Mucosa of descending colon (tissue), 3 donors: ENCODE data around the gene ST6GALNAC3. TPM values are rescaled to one million over a fixed set of nuclear protein-coding genes. Genes with fewer than 3 reads are reported as not detected.

Experiments used
- ATAC-seq: fragments of 200-7000 bp; cut with Tn5 transposase; one replicate; pipeline ENCODE4 v1.9.1; 2020; ENCODE audit warnings: mild to moderate bottlenecking, moderate library complexity
- DNase-seq, 3 donors: peaks; one replicate each; pipeline ENCODE4 v3.0.0-alpha.2; 2020
- H3K36me3 ChIP-seq: fragments of 200-600 bp; one replicate; pipeline ENCODE4 v1.8.0; 2021; ENCODE audit warnings: low read depth, mild to moderate bottlenecking
- H3K4me1 ChIP-seq: fragments of 200-600 bp; one replicate; pipeline ENCODE4 v1.8.0; 2021; ENCODE audit warnings: low read depth, mild to moderate bottlenecking
- H3K4me3 ChIP-seq: fragments of 200-600 bp; one replicate; pipeline ENCODE4 v1.8.0; 2021; ENCODE audit warnings: mild to moderate bottlenecking
- H3K9me3 ChIP-seq: fragments of 200-600 bp; one replicate; pipeline ENCODE4 v1.8.0; 2021; ENCODE audit warnings: mild to moderate bottlenecking
- intact Hi-C, 2 donors: fragments of 100-400 bp; cut with DNase I in 1 of 2; cut with micrococcal nuclease in 1 of 2; formaldehyde crosslinking; loops; one replicate each; pipeline versions ENCODE4 v1.11.0 to v1.11.1; 2022; cut with DNase I, micrococcal nuclease
- total RNA-seq, 3 donors: library from RNA; stranded (reverse); fragmentation: NEBNext Ultra II Directional in 2 of 3; extraction: Animal tissue kit (Norgen Biotek cat#: 25700) in 2 of 3; gene quantifications; one replicate each; pipeline versions ENCODE4 v1.2.1 to v1.2.4, GENCODE V29; 2021 to 2023
- TF ChIP-seq, protein P1 (sequence below): fragments of 200-600 bp; IDR thresholded peaks from one replicate; pipeline ENCODE4 v1.8.0; 2022; ENCODE audit warnings: antibody characterized with exemption, mild to moderate bottlenecking
- donor health status: DM: no; HTN: no; CAD: no; lungs with moderate emphysema.
- donor health status: DM: no; HTN: no; CAD: no.
- donor health status: DM: no; HTN: yes; CAD: no.

The ST6GALNAC3 gene
- total RNA-seq, 3 donors from 2014 or later = 5.4 to 9.0 (median 6.7) TPM

DNA sequence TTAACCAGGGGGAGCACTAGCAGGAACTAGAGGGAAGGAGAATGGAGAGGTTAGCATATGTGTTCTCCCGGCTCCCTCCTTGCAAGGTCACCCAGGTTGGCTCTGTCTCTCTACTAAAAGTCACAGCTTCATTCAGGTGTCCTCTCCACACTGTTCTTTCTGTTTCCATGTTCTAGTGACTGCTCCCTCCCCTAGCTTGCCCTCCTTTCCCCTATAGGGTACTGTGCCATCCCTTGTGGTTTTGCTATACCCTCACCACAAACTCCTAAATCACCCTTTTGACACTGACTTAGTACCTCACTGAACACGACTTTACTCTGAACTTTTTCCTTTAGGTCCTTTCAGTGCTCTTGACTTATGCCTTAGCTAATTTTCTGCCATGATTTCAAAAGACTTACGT lies 389.3 kb downstream of the ST6GALNAC3 start:
- Histone ChIP-seq H3K4me1 (no peaks in the 10 kb centered on the region), H3K4me3 (no peak overlapping the region), H3K36me3 (no peaks in the 10 kb centered on the region), H3K9me3 (no peaks in the 10 kb centered on the region)
- TF ChIP-seq, protein P1, sequence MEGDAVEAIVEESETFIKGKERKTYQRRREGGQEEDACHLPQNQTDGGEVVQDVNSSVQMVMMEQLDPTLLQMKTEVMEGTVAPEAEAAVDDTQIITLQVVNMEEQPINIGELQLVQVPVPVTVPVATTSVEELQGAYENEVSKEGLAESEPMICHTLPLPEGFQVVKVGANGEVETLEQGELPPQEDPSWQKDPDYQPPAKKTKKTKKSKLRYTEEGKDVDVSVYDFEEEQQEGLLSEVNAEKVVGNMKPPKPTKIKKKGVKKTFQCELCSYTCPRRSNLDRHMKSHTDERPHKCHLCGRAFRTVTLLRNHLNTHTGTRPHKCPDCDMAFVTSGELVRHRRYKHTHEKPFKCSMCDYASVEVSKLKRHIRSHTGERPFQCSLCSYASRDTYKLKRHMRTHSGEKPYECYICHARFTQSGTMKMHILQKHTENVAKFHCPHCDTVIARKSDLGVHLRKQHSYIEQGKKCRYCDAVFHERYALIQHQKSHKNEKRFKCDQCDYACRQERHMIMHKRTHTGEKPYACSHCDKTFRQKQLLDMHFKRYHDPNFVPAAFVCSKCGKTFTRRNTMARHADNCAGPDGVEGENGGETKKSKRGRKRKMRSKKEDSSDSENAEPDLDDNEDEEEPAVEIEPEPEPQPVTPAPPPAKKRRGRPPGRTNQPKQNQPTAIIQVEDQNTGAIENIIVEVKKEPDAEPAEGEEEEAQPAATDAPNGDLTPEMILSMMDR = no peak
- intact Hi-C loops = no loop called here
- ATAC-seq (no peak), DNase-seq (no peak)

DNA sequence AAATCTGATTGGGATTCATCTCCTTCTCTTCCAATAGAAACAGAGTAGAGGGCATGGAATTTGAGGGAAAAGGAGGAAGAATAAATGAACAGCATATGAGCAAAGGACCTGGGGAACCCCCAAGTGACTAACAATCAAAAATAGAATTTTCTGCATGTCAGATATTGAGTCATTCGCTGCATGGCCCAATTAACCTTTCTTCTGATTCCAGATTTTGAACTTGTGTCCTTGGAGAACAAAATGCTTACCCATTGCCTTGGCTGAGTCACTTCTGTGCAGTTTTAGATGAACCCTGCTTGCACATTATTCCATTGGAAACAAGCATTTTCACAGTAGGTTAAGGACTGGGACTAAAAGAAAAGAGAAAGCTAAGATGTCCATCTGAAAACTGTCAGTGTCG lies 390.5 kb downstream of the ST6GALNAC3 start:
- intact Hi-C loops = no loop called here
- Histone ChIP-seq H3K4me1 (no peaks in the 10 kb centered on the region), H3K4me3 (no peak overlapping the region), H3K9me3 (no peaks in the 10 kb centered on the region), H3K36me3 (no peaks in the 10 kb centered on the region)
- DNase-seq (no peak), ATAC-seq (no peak)
- TF ChIP-seq, protein P1 = no peak

DNA sequence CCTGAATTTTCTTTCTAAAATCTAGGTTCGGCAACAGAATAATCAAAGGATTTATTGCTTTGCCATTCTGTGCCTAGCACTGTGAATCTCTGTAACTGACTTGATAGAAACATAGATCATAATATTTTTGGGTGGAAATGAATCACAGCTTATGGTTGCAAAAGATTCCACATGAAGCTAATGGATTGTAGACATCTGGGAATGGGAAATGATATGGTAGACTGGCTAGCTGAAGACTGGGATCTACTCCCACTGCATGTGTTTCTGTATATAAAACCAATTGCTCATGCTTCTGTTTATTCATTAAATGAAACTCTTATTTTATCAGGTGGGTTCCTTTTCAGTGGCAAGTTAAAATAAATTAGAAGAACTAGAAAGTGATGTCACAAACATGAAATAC lies 395.6 kb downstream of the ST6GALNAC3 start:
- no peak for DNase-seq
- no peak overlapping the region for H3K4me3 ChIP-seq
- H3K36me3 ChIP-seq = no peaks in the 10 kb centered on the region
- no peak for ATAC-seq
- no peaks in the 10 kb centered on the region for H3K4me1 ChIP-seq
- TF ChIP-seq, protein P1 = no peak
- no peaks in the 10 kb centered on the region for H3K9me3 ChIP-seq
- intact Hi-C loops = no loop called here

DNA sequence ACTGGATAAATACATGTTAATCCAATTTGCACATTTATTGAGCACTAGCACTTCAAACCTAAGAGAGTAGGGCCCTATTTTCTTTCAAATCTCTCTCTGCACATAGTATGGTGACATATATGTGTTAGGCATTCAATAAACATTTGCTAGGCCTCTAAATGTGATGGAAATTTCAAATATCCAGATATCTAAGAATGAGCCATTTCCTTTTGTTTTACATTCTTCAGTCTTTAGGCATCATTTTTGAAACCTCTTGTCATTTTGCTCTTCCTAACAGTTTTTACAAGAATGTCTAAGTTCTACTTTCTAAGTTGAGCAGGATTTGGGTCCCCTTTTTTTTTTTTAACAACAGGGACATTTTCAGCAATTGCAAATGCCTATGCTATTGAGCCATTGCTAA lies 397.0 kb downstream of the ST6GALNAC3 start:
- Histone ChIP-seq H3K4me1 (no peaks in the 10 kb centered on the region), H3K4me3 (no peak overlapping the region), H3K9me3 (no peaks in the 10 kb centered on the region), H3K36me3 (no peaks in the 10 kb centered on the region)
- DNase-seq (no peak), ATAC-seq (no peak)
- TF ChIP-seq, protein P1 = no peak
- intact Hi-C loops = no loop called here

DNA sequence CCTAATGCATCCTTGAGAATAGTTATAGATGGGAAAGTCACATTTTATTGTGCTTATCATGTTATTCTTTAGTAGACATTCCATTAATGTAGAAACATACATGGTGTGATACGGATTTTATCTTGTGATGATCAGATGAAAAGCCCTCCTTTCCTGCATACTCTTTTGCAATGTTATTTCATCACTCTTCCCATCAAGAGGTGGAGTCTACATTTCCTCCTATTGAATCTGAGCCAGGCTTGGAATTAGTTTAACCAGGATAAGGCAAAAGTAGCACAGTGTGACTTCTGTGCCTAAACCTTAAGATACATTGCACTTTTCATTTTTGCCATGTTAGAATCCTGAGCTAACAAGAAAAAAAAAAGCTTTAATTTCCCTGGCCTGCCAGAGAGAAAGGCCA lies 399.0 kb downstream of the ST6GALNAC3 start:
- no peak overlapping the region for H3K4me3 ChIP-seq
- H3K4me1 ChIP-seq = no peaks in the 10 kb centered on the region
- H3K36me3 ChIP-seq = no peaks in the 10 kb centered on the region
- ATAC-seq = no peak
- intact Hi-C loops = no loop called here
- DNase-seq = no peak
- TF ChIP-seq, protein P1 = no peak
- no peaks in the 10 kb centered on the region for H3K9me3 ChIP-seq

DNA sequence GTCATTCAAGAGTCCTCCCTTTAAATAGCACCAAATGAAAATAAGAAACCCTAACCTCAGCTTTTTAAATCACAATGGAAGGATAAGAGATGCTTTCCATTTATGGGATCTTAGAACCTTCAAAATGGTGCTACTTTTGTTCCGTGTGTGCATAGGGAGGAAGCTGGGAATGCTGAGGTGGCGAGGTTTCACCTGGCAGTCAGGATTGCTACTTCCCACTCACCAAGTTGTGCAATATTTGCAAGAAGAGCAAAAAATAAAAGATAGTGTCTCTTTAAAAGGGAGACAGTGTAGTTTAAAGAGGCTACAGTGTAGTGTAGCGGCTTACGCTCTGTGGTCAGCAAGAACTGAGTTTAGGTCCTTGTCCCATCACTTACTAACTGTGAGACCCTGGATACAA lies 400.4 kb downstream of the ST6GALNAC3 start:
- TF ChIP-seq, protein P1 = no peak
- intact Hi-C loops = no loop called here
- no peak for ATAC-seq
- no peaks in the 10 kb centered on the region for H3K36me3 ChIP-seq
- H3K9me3 ChIP-seq = no peaks in the 10 kb centered on the region
- H3K4me1 ChIP-seq = no peaks in the 10 kb centered on the region
- DNase-seq = no peak
- H3K4me3 ChIP-seq = no peak overlapping the region
